Sigmoid colon (tissue), 4 donors: Measurements from ENCODE around the gene PIP4K2C.

Source experiments
- CTCF ChIP-seq, 4 experiments: fragments of 450-650 bp in 3 of 4; fragments of 200-600 bp in 1 of 4; IDR thresholded peaks; one replicate each; pipeline ENCODE4 v1.5.1; 2016 to 2019; ENCODE audit warnings: antibody characterized with exemption in 4 of 4, mild to moderate bottlenecking in 3 of 4, moderate library complexity in 2 of 4
- EP300 ChIP-seq, 4 donors: sonication (generic); formaldehyde crosslinking; IDR thresholded peaks; one replicate each; pipeline ENCODE4 v1.6.1; 2017; ENCODE audit warnings: antibody characterized with exemption in 4 of 4
- POLR2A ChIP-seq, 2 donors: fragments of 450-650 bp; IDR thresholded peaks; one replicate each; pipeline ENCODE4 v1.6.1; 2016; ENCODE audit warnings: antibody characterized with exemption in 2 of 2, mild to moderate bottlenecking in 2 of 2, moderate library complexity in 2 of 2
- POLR2AphosphoS5 ChIP-seq, 4 donors: sonication (generic); formaldehyde crosslinking; IDR thresholded peaks; one replicate each; pipeline ENCODE4 v1.6.1; 2017; ENCODE audit warnings: antibody characterized with exemption in 4 of 4

DNA sequence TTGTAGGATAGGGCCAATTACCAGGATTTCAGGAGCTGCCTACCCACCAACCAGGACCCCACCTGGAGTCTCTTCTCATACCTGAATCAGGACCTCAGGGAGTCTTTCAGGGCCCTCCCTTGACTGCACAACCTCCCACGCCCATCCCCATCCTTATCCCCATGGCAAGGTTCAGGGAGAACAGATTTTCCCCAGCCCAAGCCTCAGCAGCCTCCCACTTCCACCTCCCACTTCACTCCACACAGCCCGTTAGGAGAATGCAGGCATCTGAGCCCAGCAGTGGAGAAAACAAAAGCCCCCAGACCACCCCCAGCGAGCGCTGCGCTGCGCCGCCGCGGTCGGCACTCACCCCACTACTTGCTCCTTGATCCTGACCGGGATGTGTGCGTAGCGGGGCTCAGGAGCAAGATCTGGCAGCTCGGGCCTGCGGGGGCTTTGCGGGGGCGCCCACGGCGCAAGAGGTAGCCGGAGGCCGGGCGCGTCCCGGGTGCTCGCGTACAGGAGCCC is 40.6 kb downstream of the PIP4K2C start:
- TF ChIP-seq CTCF (IDR thresholded peaks at IDR 0.05) (no peak), POLR2AphosphoS5 (IDR thresholded peaks at IDR 0.05) (no peak), POLR2A (IDR thresholded peaks at IDR 0.05) (no peak), EP300 (IDR thresholded peaks at IDR 0.05) (no peak)
